IMR-90 (cell line): ENCODE measurements around the gene GBA3. TPM values are rescaled to one million over a fixed set of nuclear protein-coding genes. Genes with fewer than 3 reads are reported as not detected.

ENCODE experiments used
- ATAC-seq: fragments of 200-7000 bp; cut with Tn5 transposase; 2 replicates; pipeline ENCODE4 v1.9.1; 2020; ENCODE audit warnings: low read depth, mild to moderate bottlenecking, moderate library complexity
- BruUV-seq: library from RNA; stranded (reverse); fragments of 400-500 nt; replicated peaks from 2 replicates; lab custom pipeline; 2021; lab: Mats Ljungman, UMichigan
- CTCF ChIA-PET: fragments of 300-600 bp; formaldehyde crosslinking; extraction: SDS; loops from one replicate; lab custom pipeline; 2021; ENCODE audit warnings: antibody characterized with exemption; lab: Yijun Ruan, JAX
- POLR2A ChIA-PET: fragments of 300-600 bp; sonication (Branson Sonifier 250); formaldehyde crosslinking; loops from one replicate; lab custom pipeline; 2022; ENCODE audit warnings: antibody characterized with exemption; ENCODE audit not compliant: unreplicated experiment; lab: Charles Lee
- DNase-seq: peaks from one replicate; pipeline ENCODE4 v3.0.0; 2013
- H2AFZ ChIP-seq: replicated peaks from 2 replicates; pipeline ENCODE3; 2013; ENCODE audit warnings: low read length, mild to moderate bottlenecking; ENCODE audit not compliant: poor library complexity
- H2AK5ac ChIP-seq: 2 replicates; pipeline ENCODE4 v1.6.1; 2013; ENCODE audit warnings: low read depth, low read length, inconsistent platforms
- H2AK9ac ChIP-seq: replicated peaks from 2 replicates; pipeline ENCODE3; 2013; ENCODE audit warnings: mild to moderate bottlenecking, low read depth, low read length, moderate library complexity; ENCODE audit not compliant: poor library complexity
- H2BK120ac ChIP-seq: 2 replicates; pipeline ENCODE4 v1.6.1; 2013; ENCODE audit warnings: low read depth, low read length, inconsistent platforms
- H2BK15ac ChIP-seq: 3 replicates; pipeline ENCODE4 v1.6.1; 2013; ENCODE audit warnings: low read depth, low read length, inconsistent platforms
- H2BK20ac ChIP-seq: 2 replicates; pipeline ENCODE4 v1.6.1; 2013; ENCODE audit warnings: low read depth, mild to moderate bottlenecking, inconsistent platforms, low read length, moderate library complexity
- H2BK5ac ChIP-seq: 2 replicates; pipeline ENCODE4 v1.6.1; 2013; ENCODE audit warnings: mild to moderate bottlenecking, low read depth, low read length, inconsistent platforms; ENCODE audit not compliant: poor library complexity, severe bottlenecking
- H3K14ac ChIP-seq: replicated peaks from 2 replicates; pipeline ENCODE4 v1.6.1; 2013; ENCODE audit warnings: low read depth, low read length, inconsistent platforms
- H3K18ac ChIP-seq: 2 replicates; pipeline ENCODE4 v1.6.1; 2013; ENCODE audit warnings: low read depth, low read length, control low read depth
- H3K23ac ChIP-seq: 2 replicates; pipeline ENCODE4 v1.6.1; 2013; ENCODE audit warnings: low read depth, low read length, inconsistent platforms
- H3K27ac ChIP-seq: 2 replicates; pipeline ENCODE4 v1.5.1; 2013; ENCODE audit warnings: mild to moderate bottlenecking, control low read depth, low read length; ENCODE audit not compliant: insufficient read depth
- H3K27me3 ChIP-seq: 2 replicates; pipeline ENCODE4 v1.6.1; 2013; ENCODE audit warnings: low read length; ENCODE audit not compliant: control insufficient read depth, insufficient read depth
- H3K36me3 ChIP-seq: 2 replicates; pipeline ENCODE4 v1.6.1; 2013; ENCODE audit warnings: low read length, mixed read lengths; ENCODE audit not compliant: control insufficient read depth, insufficient read depth
- H3K4ac ChIP-seq: 2 replicates; pipeline ENCODE4 v1.6.1; 2013; ENCODE audit warnings: low read depth, low read length, inconsistent platforms
- H3K4me1 ChIP-seq: 2 replicates; pipeline ENCODE4 v1.6.1; 2013; ENCODE audit warnings: low read length, mixed read lengths; ENCODE audit not compliant: control insufficient read depth, insufficient read depth
- H3K4me2 ChIP-seq: 2 replicates; pipeline ENCODE4 v1.6.1; 2013; ENCODE audit warnings: low read depth, mild to moderate bottlenecking, control low read depth, low read length, moderate library complexity
- H3K4me3 ChIP-seq: 2 replicates; pipeline ENCODE4 v1.5.1; 2013; ENCODE audit warnings: low read depth, mild to moderate bottlenecking, control low read depth, low read length, moderate library complexity; ENCODE audit not compliant: insufficient read depth
- H3K56ac ChIP-seq: 2 replicates; pipeline ENCODE4 v1.6.1; 2013; ENCODE audit warnings: low read length, inconsistent platforms; ENCODE audit not compliant: insufficient read depth; ENCODE audit errors: extremely low read depth
- H3K79me1 ChIP-seq, 2 experiments: 2 replicates each; pipeline ENCODE4 v1.6.1; 2013; ENCODE audit warnings: low read length in 2 of 2, inconsistent platforms in 1 of 2, low read depth in 1 of 2
- H3K9ac ChIP-seq: 2 replicates; pipeline ENCODE4 v1.6.1; 2013; ENCODE audit warnings: low read depth, low read length, control low read depth
- H3K9me1 ChIP-seq: 2 replicates; pipeline ENCODE4 v1.6.1; 2013; ENCODE audit warnings: low read length, inconsistent platforms; ENCODE audit not compliant: insufficient read depth
- H3K9me3 ChIP-seq: 2 replicates; pipeline ENCODE4 v1.6.1; 2013; ENCODE audit warnings: low read length; ENCODE audit not compliant: control insufficient read depth, insufficient read depth
- H4K20me1 ChIP-seq: 2 replicates; pipeline ENCODE4 v1.6.1; 2013; ENCODE audit warnings: low read length, inconsistent platforms; ENCODE audit not compliant: insufficient read depth
- H4K5ac ChIP-seq: 2 replicates; pipeline ENCODE4 v1.6.1; 2013; ENCODE audit warnings: mild to moderate bottlenecking, low read depth, low read length, control low read depth
- H4K8ac ChIP-seq, 2 experiments: 2 replicates each; pipeline ENCODE4 v1.6.1; 2013; ENCODE audit warnings: low read depth in 2 of 2, low read length in 2 of 2, control low read depth in 1 of 2, inconsistent platforms in 1 of 2
- H4K91ac ChIP-seq: 2 replicates; pipeline ENCODE4 v1.6.1; 2013; ENCODE audit warnings: low read depth, low read length, inconsistent platforms; ENCODE audit not compliant: insufficient read depth
- CEBPB ChIP-seq: IDR thresholded peaks from 2 replicates; pipeline ENCODE4 v1.6.1; 2012; ENCODE audit warnings: low read depth, low read length, improper control_type of control experiment
- MAFK ChIP-seq: IDR thresholded peaks from 2 replicates; pipeline ENCODE4 v1.6.1; 2012; ENCODE audit warnings: low read depth, low read length, improper control_type of control experiment
- WGBS, 2 experiments: methylation state at CpG; one replicate each; pipeline versions ENCODE4 v1.1.5 to v1.1.7; 2013; ENCODE audit warnings: missing lambda C conversion rate in 2 of 2; ENCODE audit not compliant: insufficient read length in 1 of 2; ENCODE audit errors: extremely low coverage in 2 of 2; 5-methylcytosine and 5-hydroxymethylcytosine counted together
- dilution Hi-C: fragments of 300-500 bp; cut with HindIII; formaldehyde crosslinking; loops from one replicate; pipeline ENCODE4 v1.14.3; 2018; ENCODE audit warnings: low sequenced_read_pairs; ENCODE audit not compliant: unreplicated experiment
- in situ Hi-C: fragments of 300-500 bp; cut with MboI; formaldehyde crosslinking; loops from 3 replicates; pipeline ENCODE4 v1.14.3; 2019; ENCODE audit warnings: low sequenced_read_pairs, inconsistent platforms, mixed read lengths
- intact Hi-C: fragments of 100-400 bp; cut with micrococcal nuclease; formaldehyde crosslinking; loops from 2 replicates; pipeline ENCODE4 v1.10.0; 2022
- polyA plus RNA-seq, 3 experiments: library from polyadenylated mRNA; depleted of rRNA; stranded (reverse); fragments of >200 nt; gene quantifications; 2 replicates each; pipeline ENCODE4 v1.2.3, GENCODE V29; 2012; ENCODE audit warnings: low replicate concordance in 1 of 3
- total RNA-seq: library from RNA; depleted of rRNA; stranded (reverse); fragments of >200 nt; gene quantifications from 2 replicates; pipeline ENCODE4 v1.2.3, GENCODE V29; 2012

GBA3 gene
- total and polyA plus RNA-seq, 2 of the 4 experiments (the other 2 are of a cell fraction): not detected

GRCh38 chr4:22780797-22781196 lies 88.1 kb downstream of the GBA3 start:
- no peak overlapping the region for H2AK5ac ChIP-seq
- H3K23ac ChIP-seq: no peak overlapping the region
- POLR2A ChIA-PET: no interaction called here
- no peak overlapping the region for H4K91ac ChIP-seq
- no peak overlapping the region for H2BK15ac ChIP-seq
- no peak overlapping the region for H2AK9ac ChIP-seq
- no peaks in the 10 kb centered on the region for H3K36me3 ChIP-seq
- H4K5ac ChIP-seq: no peak overlapping the region
- ATAC-seq (no peak), DNase-seq (no peak)
- in situ Hi-C loops: no loop called here
- H3K79me1 ChIP-seq: no peaks in the 10 kb centered on the region
- dilution Hi-C loops: no loop called here
- no peak overlapping the region for H2BK120ac ChIP-seq
- no peaks in the 10 kb centered on the region for H3K27me3 ChIP-seq
- H3K4me1 ChIP-seq: no peaks in the 10 kb centered on the region
- no peak overlapping the region for H3K27ac ChIP-seq
- H4K20me1 ChIP-seq: no peaks in the 10 kb centered on the region
- H3K9ac ChIP-seq: no peak overlapping the region
- no peak overlapping the region for H3K14ac ChIP-seq
- WGBS, 2 experiments: 92% methylated on average over 2 of the region's 3 CpGs; no CpG with 5 or more reads in 1 of the 2 experiments
- no peak overlapping the region for H2BK20ac ChIP-seq
- intact Hi-C loops: no loop called here
- H2AFZ ChIP-seq: no peak overlapping the region
- peaks cover 11% of the 10 kb centered on the region for H3K9me3 ChIP-seq
- no peak for TF ChIP-seq CEBPB
- peak; percentile 15; the same call in 1 of the 2 replicates for TF ChIP-seq MAFK
- no peaks in the 10 kb centered on the region for H3K9me1 ChIP-seq
- BruUV-seq: no TSS peak
- H2BK5ac ChIP-seq: no peak overlapping the region
- H3K4ac ChIP-seq: no peak overlapping the region
- no peak overlapping the region for H3K4me2 ChIP-seq
- CTCF ChIA-PET: no interaction called here
- no peak overlapping the region for H3K56ac ChIP-seq
- H3K18ac ChIP-seq: no peak overlapping the region
- no peak overlapping the region for H4K8ac ChIP-seq
- no peak overlapping the region for H3K4me3 ChIP-seq
